HG03442 (cell line): ENCODE results near the gene NELFB.
A peak's percentile ranks its signal among the peaks of the same experiment; 100 is the strongest.
"Not testable (repeated sequence)": the region's sequence is repeated elsewhere in the genome, so short reads cannot be mapped to it uniquely, and the experiment has no call there.

Experiments
- ATAC-seq: cut with Tn5 transposase; IDR thresholded peaks from one replicate; pipeline ENCODE4 v1.9.1; 2021; ENCODE audit warnings: mild to moderate bottlenecking, moderate library complexity; ENCODE audit not compliant: unreplicated experiment

The NELFB gene

DNA sequence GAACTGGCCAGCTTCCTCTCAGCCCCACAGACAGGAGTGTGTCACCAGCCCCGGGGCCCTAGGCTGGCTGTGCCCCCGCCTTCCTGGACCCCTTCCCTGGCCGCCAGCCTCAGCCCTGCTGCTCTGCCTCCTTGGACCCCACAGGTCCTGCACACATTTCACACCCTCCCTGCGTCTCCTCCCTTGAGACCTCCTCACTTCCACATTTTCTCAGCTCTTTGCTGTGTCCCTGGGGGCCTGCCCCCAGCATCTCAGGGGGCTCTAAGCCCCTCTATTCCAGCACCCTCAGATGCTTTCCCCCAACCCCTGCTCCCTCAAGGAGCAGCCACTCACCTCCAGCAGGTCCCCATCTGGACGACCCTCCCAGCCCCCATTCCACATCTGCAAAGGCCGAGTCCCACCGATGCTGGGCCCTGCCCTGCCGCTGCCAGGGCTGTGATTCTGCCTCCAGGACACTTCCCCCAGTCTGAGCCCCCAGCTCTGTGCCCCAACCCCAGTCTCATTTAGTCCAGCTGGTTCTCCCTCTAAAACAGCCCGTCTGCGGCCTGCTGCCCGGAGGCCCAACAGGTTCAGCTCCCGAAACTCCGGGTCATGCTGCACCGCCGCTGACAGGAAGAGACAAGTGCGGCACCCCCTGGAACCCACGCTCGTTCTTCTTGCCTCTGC, 20.2 kb upstream of the NELFB start:
- no peak for ATAC-seq

DNA sequence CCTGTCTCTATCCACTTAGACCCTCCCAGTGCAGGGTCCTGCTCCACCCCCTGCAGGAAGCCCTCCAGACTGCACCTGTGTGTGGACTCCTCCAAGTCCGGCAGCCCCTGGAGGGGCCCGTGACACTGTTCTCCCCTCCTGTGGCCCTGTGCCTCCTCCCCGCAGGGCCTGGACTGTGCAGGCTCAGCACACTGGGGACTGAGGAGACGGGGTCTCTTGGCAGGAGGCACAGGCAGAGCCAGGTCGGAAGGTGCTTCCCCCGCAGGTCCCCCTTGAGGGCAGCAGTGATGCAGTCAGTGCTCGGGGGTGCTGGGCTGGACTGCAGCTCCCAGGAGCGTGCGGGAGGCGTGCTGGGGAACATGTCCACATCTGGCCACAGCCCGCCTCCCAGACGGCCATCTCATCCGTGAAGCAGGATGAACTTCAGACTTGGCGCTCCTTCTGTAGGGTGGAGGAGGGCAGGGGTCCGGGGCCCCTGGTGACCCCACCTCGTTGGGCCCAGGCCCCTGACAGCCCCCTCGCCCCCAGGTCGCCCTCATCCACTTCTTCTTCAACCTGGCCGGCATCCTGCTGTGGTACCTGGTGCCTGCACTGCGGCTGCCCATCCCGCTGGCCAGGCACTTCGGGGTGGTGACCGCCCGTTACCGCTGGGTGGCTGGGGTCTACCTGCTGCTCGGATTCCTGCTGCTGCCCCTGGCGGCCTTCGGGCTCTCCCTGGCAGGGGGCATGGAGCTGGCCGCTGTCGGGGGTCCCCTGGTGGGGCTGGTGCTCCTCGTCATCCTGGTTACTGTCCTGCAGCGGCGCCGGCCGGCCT, 19.5 kb upstream of the NELFB start:
- no peak for ATAC-seq

DNA sequence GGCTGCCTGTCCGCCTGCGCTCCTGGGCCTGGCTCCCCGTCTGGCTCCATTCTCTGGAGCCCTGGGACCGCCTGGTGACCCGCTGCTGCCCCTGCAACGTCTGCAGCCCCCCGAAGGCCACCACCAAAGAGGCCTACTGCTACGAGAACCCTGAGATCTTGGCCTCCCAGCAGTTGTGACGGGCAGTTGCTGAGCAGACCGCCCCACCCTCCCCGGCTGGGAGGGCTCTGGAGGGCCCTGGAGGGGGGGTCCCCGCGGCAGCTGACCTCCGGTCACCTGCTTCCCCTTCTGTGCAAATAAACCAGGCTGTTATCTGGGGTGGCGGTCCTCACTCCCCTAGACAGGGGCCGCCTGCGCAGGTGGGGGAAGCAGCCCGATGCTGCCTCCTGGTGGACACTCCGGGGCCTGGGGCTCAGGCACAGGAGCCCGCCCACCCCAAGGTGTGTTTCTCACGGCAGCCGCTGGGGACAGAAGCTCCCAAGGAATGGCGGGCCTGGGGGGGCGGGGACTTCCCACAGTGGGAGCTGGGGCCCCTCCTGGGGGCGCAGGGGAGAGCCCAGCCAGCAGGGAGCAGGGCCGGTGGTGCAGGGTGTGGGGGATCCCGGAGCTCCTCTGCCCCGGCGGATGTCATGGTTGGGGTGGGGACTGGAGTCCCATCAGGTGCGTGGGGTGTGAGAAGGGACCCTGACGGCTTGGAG, 18.7 kb upstream of the NELFB start:
- no peak for ATAC-seq

DNA sequence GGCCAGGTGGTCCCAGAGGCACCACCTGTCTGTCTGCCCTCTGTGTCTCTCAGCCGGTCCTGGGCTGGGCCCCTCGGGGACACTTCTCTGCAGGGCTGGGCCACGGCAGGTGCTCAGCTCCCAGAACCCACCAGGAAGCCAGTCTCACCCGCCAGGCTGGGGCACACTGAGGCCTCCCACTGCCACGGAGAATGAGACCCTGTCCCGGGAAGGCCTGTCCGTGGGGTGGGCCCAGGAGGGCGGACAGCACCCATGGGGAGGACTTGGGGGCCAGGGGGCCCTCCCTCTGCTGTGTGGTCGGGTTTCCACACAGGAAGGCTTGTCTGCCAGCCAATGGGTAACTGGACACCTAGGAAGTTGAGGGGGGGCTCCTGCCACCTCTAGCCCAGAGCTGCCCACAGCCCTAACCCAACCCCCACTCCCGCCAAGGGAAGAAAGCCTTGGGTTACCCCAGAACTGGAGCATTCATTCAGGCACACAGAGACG, 18.1 kb upstream of the NELFB start:
- no peak for ATAC-seq

DNA sequence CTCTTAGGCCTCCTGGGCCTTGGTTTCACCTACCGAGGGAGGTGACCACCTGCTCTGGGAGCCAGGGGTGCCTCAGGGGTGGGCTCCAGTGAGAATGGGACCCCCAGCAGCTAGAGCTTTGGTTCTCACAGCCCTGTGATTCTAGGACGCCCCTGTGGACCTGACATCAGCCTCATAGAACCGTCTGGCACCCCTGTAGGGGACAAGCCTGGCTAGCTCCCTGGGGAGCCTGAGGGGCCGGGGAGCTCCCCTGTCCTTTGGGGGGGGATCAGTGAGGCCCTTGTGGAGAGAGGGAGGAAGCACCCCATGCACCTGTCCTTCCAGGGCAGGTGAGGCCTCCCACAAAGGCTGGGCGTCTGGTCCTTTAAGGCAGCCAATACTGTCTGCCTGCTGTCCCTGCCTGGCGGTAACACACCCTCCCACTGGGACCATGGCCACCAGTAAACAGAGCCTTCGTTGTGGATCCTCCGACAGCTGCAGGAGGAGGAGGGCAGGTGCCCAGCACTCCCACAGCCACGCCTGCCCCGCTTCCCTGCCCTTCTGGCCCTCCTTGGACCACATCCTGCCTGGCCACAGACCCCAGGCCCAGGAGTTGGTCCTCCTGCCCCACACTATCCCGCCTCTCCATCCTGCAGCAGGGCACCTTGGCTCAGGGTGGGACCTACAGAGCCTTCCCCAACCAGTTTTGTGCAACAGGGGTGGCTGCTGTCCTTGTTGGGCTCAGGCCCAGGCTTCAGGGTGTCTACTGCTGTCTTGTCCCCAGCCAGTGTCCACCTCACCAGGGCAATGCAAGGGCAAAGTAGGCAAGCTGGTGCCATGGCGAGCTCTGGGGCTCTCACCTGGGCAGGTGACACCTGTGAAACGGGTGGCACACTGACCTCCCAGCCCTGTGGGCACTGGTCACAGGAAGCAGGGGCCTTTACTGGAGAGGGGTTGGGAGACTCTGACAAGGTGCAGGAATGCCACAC, 17.1 kb upstream of the NELFB start:
- no peak for ATAC-seq

DNA sequence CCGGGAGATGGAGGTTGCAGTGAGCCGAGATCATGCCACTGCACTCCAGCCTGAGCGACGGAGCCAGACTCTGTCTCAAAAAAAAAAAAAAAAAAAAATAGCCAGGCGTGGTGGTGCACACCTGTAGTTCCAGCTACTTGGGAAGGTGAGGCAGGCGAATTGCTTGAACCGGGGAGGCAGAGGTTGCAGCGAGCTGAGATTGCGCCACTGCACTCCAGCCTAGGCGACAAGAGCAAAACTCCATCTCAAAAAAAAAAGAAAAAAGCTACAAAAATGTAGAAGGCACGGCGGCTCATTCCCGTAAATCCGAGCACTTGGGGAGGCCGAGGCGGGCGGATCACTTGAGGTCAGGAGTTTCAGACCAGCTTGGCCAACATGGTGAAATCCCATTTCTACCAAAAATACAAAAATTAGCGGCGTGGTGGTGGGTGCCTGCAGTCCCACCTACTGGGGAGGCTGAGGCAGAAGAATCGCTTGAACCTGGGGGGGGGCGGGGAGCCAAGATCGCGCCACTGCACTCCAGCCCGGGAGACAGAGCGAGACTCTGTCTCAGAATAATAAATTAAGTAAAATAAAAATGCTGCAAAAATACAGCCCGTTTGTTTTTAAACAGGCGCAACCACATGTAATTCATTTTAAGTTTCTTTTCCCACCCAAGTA, 15.5 kb upstream of the NELFB start:
- ATAC-seq: not testable (repeated sequence)

DNA sequence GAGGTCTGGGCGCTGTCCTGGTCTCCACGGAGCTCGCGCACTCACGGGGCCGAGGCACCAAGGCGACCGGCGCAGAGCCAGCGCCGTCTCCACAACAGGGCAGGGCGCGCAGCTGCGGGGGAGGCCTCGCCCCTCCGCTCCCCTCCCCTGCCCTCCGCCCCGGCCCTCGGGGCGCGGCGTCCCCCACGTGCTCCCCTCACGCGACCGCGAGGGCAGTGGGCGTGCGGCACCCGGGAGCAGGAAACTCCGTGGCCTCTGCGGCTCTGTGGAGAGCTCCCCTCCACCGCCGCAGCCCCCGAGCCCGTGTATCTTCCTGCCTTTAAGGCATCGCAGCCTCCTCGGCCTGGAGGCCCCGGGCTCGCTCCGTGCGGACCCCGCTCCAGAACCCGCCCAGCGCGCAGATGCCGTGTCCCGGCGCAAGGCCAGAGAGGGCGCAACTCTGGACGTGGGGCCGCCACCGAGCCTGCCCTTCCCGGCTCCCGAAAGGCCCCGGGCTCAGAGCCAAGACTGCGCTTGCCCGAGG, 14.7 kb upstream of the NELFB start:
- peak; percentile 12 for ATAC-seq

DNA sequence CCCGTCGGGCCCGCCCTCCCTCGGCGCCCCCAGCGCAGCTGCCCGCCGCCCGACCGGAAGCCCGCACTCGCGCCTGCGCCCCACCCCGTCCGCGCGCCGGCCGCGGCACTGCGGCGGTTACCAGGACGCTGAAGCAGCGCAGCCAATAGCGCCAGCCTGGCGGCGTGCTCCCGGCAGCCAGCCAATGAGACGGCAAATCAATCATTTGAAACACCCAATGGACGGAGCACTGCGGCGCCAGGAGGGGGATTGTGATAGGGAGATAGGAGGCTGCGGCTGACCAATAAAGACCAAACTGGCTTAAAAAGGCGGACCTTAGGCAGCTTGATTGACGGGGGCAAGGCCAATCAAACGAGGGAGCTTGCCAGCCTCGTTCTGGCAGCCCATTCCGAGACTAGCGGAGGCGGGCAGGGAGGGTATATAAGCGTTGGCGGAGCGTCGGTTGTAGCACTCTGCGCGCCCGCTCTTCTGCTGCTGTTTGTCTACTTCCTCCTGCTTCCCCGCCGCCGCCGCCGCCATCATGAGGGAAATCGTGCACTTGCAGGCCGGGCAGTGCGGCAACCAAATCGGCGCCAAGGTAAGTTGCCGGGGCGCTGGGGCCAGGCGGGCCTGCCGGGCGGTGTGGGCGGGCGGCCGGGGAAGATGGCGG, 14.2 kb upstream of the NELFB start, which contains the start of gene TUBB4B:
TSS of gene TUBB4B (plus strand) at position 447 of the 649 bp plus-strand sequence. CDS start at position 521, 74 bp downstream.
- peak; percentile 65 for ATAC-seq

DNA sequence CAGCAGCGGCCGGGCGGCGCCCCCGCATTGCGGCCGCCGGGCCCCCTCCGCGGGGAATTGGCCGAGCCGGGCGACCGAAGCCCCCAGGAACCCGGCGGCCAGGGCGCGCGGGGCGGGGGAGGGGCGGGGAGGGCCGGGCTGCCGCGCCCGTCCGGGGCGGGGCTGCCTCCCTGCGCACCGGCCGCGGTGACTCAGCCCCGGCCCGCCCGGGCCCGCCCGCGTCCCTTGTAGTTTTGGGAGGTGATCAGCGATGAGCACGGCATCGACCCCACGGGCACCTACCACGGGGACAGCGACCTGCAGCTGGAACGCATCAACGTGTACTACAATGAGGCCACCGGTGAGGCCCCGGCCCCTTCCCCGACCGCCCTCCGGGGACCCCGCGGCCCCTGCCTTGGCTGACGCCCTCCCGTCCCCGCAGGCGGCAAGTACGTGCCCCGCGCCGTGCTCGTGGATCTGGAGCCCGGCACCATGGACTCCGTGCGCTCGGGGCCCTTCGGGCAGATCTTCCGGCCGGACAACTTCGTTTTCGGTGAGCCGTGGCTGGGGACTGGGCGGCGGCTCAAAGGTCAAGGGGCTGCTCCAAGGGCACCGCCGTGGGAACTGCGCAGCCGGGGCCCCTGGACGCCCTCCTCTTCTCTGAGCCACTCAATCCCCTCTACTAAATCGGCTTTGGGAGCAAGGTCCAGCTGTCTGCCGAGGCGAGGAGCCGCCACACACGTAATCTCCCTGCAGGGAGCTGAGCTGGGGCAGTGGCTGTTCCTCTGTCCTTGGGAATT, 13.4 kb upstream of the NELFB start:
- no peak for ATAC-seq

DNA sequence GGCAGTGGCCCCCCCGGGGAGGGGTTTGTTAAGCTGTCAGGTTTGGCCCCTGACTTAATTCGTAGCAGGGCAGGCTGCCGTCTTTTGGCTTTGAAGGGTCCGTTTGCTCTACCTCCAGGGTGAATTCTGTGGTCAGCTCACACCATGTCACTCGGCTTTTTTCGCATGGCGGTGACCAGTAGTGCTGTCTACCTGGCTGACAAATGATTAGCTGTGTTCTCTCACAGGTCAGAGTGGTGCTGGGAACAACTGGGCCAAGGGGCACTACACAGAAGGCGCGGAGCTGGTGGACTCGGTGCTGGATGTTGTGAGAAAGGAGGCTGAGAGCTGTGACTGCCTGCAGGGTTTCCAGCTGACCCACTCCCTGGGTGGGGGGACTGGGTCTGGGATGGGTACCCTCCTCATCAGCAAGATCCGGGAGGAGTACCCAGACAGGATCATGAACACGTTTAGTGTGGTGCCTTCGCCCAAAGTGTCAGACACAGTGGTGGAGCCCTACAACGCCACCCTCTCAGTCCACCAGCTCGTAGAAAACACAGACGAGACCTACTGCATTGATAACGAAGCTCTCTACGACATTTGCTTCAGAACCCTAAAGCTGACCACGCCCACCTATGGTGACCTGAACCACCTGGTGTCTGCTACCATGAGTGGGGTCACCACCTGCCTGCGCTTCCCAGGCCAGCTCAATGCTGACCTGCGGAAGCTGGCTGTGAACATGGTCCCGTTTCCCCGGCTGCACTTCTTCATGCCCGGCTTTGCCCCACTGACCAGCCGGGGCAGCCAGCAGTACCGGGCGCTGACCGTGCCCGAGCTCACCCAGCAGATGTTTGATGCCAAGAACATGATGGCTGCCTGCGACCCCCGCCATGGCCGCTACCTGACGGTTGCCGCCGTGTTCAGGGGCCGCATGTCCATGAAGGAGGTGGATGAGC, 12.6 kb upstream of the NELFB start:
- no peak for ATAC-seq

DNA sequence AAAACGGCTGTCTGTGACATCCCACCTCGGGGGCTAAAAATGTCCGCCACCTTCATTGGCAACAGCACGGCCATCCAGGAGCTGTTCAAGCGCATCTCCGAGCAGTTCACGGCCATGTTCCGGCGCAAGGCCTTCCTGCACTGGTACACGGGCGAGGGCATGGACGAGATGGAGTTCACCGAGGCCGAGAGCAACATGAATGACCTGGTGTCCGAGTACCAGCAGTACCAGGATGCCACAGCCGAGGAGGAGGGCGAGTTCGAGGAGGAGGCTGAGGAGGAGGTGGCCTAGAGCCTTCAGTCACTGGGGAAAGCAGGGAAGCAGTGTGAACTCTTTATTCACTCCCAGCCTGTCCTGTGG, 11.9 kb upstream of the NELFB start:
- not testable (repeated sequence) for ATAC-seq

DNA sequence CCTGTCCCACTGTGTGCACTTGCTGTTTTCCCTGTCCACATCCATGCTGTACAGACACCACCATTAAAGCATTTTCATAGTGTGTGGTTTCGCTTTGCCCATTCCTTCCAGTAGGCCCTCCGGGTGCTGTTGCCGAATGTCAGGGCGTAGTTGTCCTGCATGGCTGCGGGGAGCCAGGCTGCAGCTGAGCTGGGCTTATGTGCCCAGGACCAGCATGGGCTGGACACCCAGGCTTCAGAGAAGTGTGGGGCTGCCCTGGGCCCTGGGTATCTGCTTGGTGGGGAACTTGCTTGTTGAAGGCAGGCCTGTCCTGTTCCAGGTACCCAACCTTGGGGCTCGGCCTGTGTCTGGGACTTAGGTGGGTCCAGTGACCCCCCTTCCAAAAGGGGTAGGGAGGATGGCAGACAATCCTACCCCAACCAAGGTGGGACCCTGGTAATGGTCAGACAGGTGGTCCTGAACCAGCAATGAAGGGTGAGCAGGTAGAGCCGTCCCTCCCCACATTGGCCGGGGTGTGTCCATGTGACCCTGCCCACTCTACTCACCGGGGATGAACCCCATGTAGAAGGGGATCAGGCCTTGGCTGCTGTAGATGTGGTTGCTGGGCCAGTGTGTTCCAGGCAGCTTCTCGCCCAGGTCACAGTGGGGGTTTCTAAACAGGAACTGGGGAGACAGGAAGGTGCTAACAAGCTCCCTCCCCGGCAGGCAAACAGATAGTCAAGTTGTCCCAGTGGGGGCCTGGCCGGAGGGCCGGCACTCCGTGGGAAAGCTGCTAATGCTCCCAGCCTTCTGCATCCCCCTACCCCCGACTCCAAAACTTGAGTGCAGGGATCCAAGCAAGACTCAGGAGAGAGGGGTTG, 11.3 kb upstream of the NELFB start:
- ATAC-seq: no peak

DNA sequence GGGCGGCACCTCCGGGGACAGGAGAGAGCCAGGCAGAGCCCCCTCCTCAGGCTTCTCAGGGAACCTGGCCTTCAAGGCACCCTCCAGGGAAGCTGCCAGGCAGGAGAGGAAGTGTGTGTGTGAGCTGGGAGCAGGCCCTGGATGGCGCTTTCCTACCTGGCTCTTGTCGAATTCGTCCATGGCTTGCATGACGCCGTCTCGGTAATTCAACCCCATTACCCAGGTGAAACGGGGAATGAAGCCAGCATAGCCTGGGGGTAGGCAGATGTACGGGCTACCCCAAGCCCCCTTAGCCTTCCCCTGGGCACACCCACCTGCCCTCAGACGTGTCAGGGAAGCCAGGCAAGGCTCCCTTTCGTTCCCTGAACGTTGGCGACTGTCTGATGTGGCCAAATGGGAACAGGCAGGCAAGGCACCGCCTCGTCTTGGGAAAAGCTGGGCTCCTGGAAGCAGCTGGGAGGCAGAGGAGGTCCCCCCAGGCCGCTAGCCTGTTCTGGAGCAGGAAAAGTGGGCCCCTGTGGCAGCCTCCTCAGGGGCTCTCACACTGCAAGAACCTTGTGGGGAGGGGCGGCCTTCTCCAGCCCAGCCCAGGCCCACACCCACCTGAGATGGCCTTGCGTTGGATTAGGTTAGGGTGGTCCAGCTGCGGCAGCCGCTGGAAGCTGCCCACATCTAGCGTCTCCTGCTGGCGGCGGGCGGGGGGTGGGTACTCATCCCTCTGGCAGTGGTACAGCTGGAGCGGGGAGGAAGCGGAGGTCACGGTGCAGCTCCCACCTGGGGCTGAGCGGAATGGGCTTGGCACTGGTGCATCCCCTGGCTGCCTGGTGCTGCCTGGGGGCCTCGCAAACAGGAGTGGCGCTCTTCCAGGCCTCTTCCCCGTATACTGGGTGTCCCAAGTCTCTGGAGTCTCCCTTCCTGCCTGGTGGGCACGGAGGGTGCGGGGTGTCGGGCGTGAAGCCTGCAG, 10.4 kb upstream of the NELFB start:
- no peak for ATAC-seq

DNA sequence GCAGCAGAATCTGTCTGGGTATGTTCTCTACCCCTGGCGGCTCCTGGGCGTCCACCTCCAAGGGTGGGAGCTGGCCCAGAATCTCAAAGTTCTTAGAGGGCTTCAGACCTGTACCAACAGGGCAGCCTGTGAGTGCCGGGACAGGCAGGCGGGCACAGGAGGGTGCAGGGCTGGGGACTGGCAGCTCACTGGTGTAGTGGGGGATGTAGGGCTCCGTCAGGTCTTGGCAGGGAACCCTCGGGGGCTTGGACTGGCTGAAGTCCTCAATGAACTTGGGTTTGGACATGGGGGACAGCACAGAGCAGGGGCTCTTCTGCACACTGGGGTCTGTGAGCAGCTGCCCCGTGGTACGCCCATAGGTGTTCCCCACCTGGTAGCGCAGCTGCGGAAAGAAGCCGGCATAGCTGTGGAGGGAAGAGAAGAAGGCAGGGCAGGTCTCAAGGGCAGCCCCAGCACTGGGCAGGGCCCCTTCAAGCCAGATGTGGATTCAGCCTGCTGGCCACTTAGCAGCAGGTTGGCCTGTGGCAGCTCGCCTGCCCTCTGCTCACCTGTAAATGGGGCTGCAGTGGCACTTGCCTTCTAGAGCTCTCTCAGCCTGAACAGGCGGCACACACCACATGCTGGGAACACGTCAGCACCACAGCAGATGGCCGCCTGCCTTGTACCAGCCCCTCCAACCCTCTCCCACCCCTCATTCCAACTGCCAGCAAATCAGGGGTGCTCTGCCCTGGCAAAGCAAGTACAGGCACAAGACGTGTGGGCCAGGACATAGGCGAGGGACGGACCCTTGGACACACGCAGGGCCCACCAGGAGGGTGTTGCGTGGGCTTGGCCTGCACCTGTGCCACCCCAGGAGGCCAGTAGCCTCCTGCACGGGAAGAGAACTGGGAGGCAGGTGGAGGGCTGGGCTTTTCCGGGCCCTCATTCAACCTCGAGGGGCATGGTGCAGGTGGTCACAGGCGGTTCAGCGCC, 9.4 kb upstream of the NELFB start:
- ATAC-seq: no peak
